Measurements from ENCODE around the gene HLA-DMB. TPM values are rescaled to one million over a fixed set of nuclear protein-coding genes. Genes with fewer than 3 reads are reported as not detected.

HLA-DMB gene
- polyA plus RNA-seq, 4 donors = 22.8 to 60.5 (median 29.8) TPM

DNA sequence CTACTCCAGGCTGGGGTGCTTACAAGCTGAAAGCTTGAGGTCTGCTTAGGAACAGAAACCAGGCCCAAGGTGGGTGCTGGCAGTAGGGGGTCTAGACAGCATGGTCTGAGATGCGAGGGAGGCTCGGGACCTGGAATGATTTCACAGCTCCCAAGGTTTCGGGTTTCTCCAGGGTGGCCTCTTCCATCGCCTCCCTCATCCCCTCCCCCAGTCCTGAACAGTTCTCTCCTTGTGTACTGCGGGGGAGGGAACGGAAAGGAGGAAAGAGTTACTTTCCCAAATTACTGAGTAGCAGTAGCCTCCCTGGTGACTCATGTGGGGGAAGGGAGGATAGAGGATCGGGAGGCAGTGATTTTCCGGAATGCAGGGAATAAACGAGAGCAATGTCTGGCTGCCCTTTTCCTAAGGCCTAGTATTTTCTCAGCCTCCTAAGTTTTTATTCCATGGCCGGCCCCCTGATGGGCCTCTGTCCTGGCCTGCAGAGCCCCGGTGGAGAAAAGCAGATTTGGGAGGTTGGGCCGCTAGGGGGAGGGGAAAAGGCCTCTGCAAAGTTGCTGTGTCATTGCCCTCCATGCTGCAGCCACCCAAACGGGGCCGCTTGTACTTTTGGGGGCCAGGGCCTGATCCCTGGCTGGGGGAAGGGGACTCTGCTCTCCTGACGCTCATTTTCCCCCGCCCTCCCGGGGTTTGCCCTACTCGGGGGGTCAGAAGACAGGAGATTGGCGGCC lies 29.0 kb upstream of the HLA-DMB start:
- Histone ChIP-seq H3K4me1 (ENCODE audit: control insufficient read depth in 3 of 3, insufficient read depth in 2 of 3, low read depth in 1 of 3, low read length in 2 of 3) (peaks cover under 1 to 10% (median 7%) of the 10 kb centered on the region in 3 donors), H3K36me3 (ENCODE audit: control insufficient read depth in 3 of 3, insufficient read depth in 2 of 3, low read depth in 1 of 3, low read length in 3 of 3) (peaks cover 3 to 20% (median 7%) of the 10 kb centered on the region in 3 donors), H3K4me3 (ENCODE audit: low read depth in 1 of 3, low read length in 3 of 3) (peak overlapping the region; percentile 65 to 90 (median 82)), H3K9me3 (ENCODE audit: control insufficient read depth in 2 of 2, insufficient read depth in 1 of 2, low read depth in 1 of 2, low read length in 1 of 2) (no peaks in the 10 kb centered on the region), H3K27ac (ENCODE audit: low read depth in 1 of 3, low read length in 2 of 3) (peak overlapping the region; percentile 98 to 100 (median 99)), H3K27me3 (ENCODE audit: control insufficient read depth in 3 of 3, insufficient read depth in 3 of 3, low read length in 3 of 3) (no peaks in the 10 kb centered on the region)
- WGBS, 3 donors = 0% methylated on average over 19 of the region's 19 CpGs
- FAIRE-seq = no peak
- DNase-seq = peak; percentile 69 to 90

DNA sequence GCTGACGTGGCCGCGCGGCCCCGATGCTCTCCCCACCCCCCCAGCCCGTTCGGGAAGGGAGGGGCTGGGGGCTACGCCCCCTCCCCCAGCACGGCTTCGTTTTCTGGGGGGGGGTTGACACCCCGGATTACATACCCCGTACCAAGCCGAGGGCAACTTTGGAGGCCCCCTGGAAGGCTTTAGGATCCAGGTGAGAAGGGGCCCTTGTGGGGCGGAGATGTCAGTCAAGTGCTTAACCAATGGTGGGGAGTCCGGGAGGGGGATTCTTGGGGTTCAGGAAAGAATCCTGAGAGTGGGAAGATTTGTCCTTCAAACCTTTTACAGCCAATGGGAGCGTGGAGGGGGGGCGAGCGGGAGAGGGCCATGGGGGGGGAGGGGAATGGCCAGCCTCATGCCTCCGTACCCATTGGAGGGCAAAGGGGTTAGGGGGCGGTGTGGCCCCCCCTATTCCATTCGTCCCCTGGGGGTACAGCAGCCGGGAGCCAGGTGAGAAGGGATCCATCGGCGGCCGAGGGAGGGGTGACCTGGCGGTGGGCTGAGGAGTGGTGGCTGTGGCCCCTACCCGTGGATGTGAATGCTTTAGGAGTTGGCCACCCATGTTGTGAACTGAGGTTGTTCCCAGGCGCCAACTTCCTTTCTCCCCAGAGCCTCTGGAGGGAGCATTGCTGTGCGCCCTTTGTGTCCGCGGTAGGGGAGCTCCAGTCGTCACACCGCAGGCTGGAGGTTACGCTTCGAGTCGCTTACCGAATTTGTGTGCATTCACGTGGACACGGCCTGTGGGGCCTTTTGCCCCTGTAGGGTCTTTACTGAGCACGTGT lies 28.2 kb upstream of the HLA-DMB start:
- Histone ChIP-seq H3K36me3 (ENCODE audit: control insufficient read depth in 3 of 3, insufficient read depth in 2 of 3, low read depth in 1 of 3, low read length in 3 of 3) (peaks cover 0 to 13% (median 0%) of the 10 kb centered on the region in 3 donors), H3K4me1 (ENCODE audit: control insufficient read depth in 3 of 3, insufficient read depth in 2 of 3, low read depth in 1 of 3, low read length in 2 of 3) (peaks cover 0 to 10% (median 7%) of the 10 kb centered on the region in 3 donors), H3K27ac (ENCODE audit: low read depth in 1 of 3, low read length in 2 of 3) (peak overlapping the region; percentile 98 to 100 (median 99)), H3K27me3 (ENCODE audit: control insufficient read depth in 3 of 3, insufficient read depth in 3 of 3, low read length in 3 of 3) (no peaks in the 10 kb centered on the region), H3K9me3 (ENCODE audit: control insufficient read depth in 2 of 2, insufficient read depth in 1 of 2, low read depth in 1 of 2, low read length in 1 of 2) (no peaks in the 10 kb centered on the region), H3K4me3 (ENCODE audit: low read depth in 1 of 3, low read length in 3 of 3) (peak overlapping the region; percentile 65 to 90 (median 82))
- FAIRE-seq (no peak), DNase-seq (peak in 1 of 2 donors; percentile 68)
- WGBS, 3 donors = 0 to 1% (median 0%) methylated on average over 35 to 40 of the region's 40 CpGs

DNA sequence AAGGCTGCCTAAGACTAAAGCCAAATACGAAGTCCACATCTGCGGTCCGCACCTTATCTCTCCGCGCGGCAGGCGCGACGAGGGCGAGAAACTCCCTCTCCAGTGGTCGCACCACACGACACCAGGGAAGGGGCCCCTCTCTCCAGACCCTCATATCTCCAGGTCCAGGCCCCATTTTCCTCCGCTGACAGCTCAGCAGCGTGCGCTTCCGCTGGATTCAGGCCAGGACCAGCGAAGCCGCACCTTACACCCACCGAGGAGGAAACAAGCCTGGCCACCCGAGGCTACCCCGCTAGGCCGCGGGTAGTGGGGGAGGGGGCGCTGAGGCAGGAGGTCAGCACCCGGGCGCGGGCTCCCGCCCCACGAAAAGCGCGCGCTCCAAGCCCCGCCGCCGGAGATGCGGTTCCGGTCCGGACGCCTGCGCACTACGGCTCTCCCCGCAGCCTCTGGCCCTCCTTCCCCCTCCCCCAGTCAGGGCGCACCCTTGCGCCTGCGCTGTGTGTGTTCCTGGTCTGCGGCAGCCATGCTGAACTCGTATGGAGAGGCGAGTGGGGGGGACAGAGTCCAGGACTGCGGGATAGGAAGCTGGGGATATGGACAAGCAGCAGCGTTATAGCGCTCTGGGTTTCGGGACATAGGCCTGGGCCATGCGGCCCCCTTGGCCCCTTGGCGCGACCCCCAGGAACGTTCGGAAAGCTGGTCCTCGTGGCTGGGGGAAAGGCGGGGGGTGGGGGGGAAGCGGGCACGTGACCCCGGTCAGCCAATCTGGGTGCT lies 27.5 kb upstream of the HLA-DMB start, which contains the start of gene BRD2:
Gene BRD2 (plus strand): TSS at position 502 of the 774 bp plus-strand sequence. CDS start 4,305 bp downstream, outside the sequence.
- WGBS, 3 donors = 0 to 1% (median 0%) methylated on average over 58 to 62 of the region's 62 CpGs
- peak; percentile 99 for DNase-seq
- Histone ChIP-seq H3K36me3 (ENCODE audit: control insufficient read depth in 3 of 3, insufficient read depth in 2 of 3, low read depth in 1 of 3, low read length in 3 of 3) (peaks cover 0 to 13% (median 0%) of the 10 kb centered on the region in 3 donors), H3K4me1 (ENCODE audit: control insufficient read depth in 3 of 3, insufficient read depth in 2 of 3, low read depth in 1 of 3, low read length in 2 of 3) (peaks cover 0 to 10% (median 7%) of the 10 kb centered on the region in 3 donors), H3K27me3 (ENCODE audit: control insufficient read depth in 3 of 3, insufficient read depth in 3 of 3, low read length in 3 of 3) (no peaks in the 10 kb centered on the region), H3K4me3 (ENCODE audit: low read depth in 1 of 3, low read length in 3 of 3) (peak within 1 kb of the TSS; percentile 65 to 90 (median 82)), H3K27ac (ENCODE audit: low read depth in 1 of 3, low read length in 2 of 3) (peak within 1 kb of the TSS; percentile 98 to 100 (median 99)), H3K9me3 (ENCODE audit: control insufficient read depth in 2 of 2, insufficient read depth in 1 of 2, low read depth in 1 of 2, low read length in 1 of 2) (no peaks in the 10 kb centered on the region)
- FAIRE-seq = no peak

GRCh38 chr6:32967151-32968091 lies 26.6 kb upstream of the HLA-DMB start:
- 0 to 4% (median 1%) methylated on average over 16 of the region's 16 CpGs for WGBS, 3 donors
- Histone ChIP-seq H3K9me3 (ENCODE audit: control insufficient read depth in 2 of 2, insufficient read depth in 1 of 2, low read depth in 1 of 2, low read length in 1 of 2) (no peaks in the 10 kb centered on the region), H3K36me3 (ENCODE audit: control insufficient read depth in 3 of 3, insufficient read depth in 2 of 3, low read depth in 1 of 3, low read length in 3 of 3) (peaks cover 0 to 4% (median 0%) of the 10 kb centered on the region in 3 donors), H3K27ac (ENCODE audit: low read depth in 1 of 3, low read length in 2 of 3) (peak overlapping the region; percentile 98 to 100 (median 99)), H3K4me1 (ENCODE audit: control insufficient read depth in 3 of 3, insufficient read depth in 2 of 3, low read depth in 1 of 3, low read length in 2 of 3) (peaks cover 0 to 10% (median 7%) of the 10 kb centered on the region in 3 donors), H3K4me3 (ENCODE audit: low read depth in 1 of 3, low read length in 3 of 3) (peak overlapping the region; percentile 65 to 90 (median 82)), H3K27me3 (ENCODE audit: control insufficient read depth in 3 of 3, insufficient read depth in 3 of 3, low read length in 3 of 3) (no peaks in the 10 kb centered on the region)
- DNase-seq (peak; percentile 60 to 63), FAIRE-seq (no peak)

DNA sequence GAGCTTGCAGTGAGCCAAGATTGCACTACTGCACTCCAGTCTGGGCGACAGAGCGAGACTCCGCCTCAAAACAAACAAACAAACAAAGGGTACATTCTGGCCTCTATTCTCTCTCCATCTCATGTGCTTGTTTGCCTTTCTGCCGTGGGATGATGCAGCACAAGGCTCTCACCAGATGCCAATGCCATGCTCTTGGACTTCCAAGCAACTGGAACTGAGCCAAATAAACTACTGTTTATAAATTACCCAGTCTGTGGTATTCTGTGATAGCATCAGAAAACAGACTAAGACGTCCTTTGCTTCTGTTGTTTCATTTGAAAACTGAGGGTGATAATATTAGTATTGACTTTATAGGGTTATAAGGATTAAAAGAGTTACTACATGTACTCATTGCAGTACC lies 23.9 kb upstream of the HLA-DMB start:
- Histone ChIP-seq H3K36me3 (ENCODE audit: control insufficient read depth in 3 of 3, insufficient read depth in 2 of 3, low read depth in 1 of 3, low read length in 3 of 3) (no peaks in the 10 kb centered on the region), H3K4me1 (ENCODE audit: control insufficient read depth in 3 of 3, insufficient read depth in 2 of 3, low read depth in 1 of 3, low read length in 2 of 3) (peaks cover 0 to 10% (median 7%) of the 10 kb centered on the region in 3 donors), H3K27ac (ENCODE audit: low read depth in 1 of 3, low read length in 2 of 3) (no peak overlapping the region), H3K4me3 (ENCODE audit: low read depth in 1 of 3, low read length in 3 of 3) (no peak overlapping the region), H3K27me3 (ENCODE audit: control insufficient read depth in 3 of 3, insufficient read depth in 3 of 3, low read length in 3 of 3) (no peaks in the 10 kb centered on the region), H3K9me3 (ENCODE audit: control insufficient read depth in 2 of 2, insufficient read depth in 1 of 2, low read depth in 1 of 2, low read length in 1 of 2) (no peaks in the 10 kb centered on the region)
- FAIRE-seq (no peak), DNase-seq (no peak)
- 83 to 85% (median 83%) methylated on average over 5 of the region's 5 CpGs for WGBS, 3 donors

GRCh38 chr6:32963866-32964265 lies 23.0 kb upstream of the HLA-DMB start:
- FAIRE-seq (no peak), DNase-seq (no peak)
- Histone ChIP-seq H3K4me1 (ENCODE audit: control insufficient read depth in 3 of 3, insufficient read depth in 2 of 3, low read depth in 1 of 3, low read length in 2 of 3) (peaks cover 0 to 10% (median 7%) of the 10 kb centered on the region in 3 donors), H3K27ac (ENCODE audit: low read depth in 1 of 3, low read length in 2 of 3) (no peak overlapping the region), H3K9me3 (ENCODE audit: control insufficient read depth in 2 of 2, insufficient read depth in 1 of 2, low read depth in 1 of 2, low read length in 1 of 2) (no peaks in the 10 kb centered on the region), H3K36me3 (ENCODE audit: control insufficient read depth in 3 of 3, insufficient read depth in 2 of 3, low read depth in 1 of 3, low read length in 3 of 3) (no peaks in the 10 kb centered on the region), H3K4me3 (ENCODE audit: low read depth in 1 of 3, low read length in 3 of 3) (no peak overlapping the region), H3K27me3 (ENCODE audit: control insufficient read depth in 3 of 3, insufficient read depth in 3 of 3, low read length in 3 of 3) (no peaks in the 10 kb centered on the region)
- WGBS, 3 donors = 71 to 80% (median 71%) methylated on average over 1 of the region's 1 CpG

- DNase-seq (no peak), FAIRE-seq (no peak)
- Histone ChIP-seq H3K36me3 (ENCODE audit: control insufficient read depth in 3 of 3, insufficient read depth in 2 of 3, low read depth in 1 of 3, low read length in 3 of 3) (no peaks in the 10 kb centered on the region), H3K4me3 (ENCODE audit: low read depth in 1 of 3, low read length in 3 of 3) (no peak overlapping the region), H3K27me3 (ENCODE audit: control insufficient read depth in 3 of 3, insufficient read depth in 3 of 3, low read length in 3 of 3) (no peaks in the 10 kb centered on the region), H3K4me1 (ENCODE audit: control insufficient read depth in 3 of 3, insufficient read depth in 2 of 3, low read depth in 1 of 3, low read length in 2 of 3) (peaks cover 0 to 8% (median 7%) of the 10 kb centered on the region in 3 donors), H3K27ac (ENCODE audit: low read depth in 1 of 3, low read length in 2 of 3) (no peak overlapping the region), H3K9me3 (ENCODE audit: control insufficient read depth in 2 of 2, insufficient read depth in 1 of 2, low read depth in 1 of 2, low read length in 1 of 2) (no peaks in the 10 kb centered on the region)
- 65 to 67% (median 65%) methylated on average over 1 of the region's 1 CpG for WGBS, 3 donors
Measured at GRCh38 chr6:32962213-32962826, 21.5 kb upstream of the HLA-DMB start.

Data from small intestine (tissue), 7 donors.